CD4-positive, alpha-beta T cell treated with Interleukin-15 for 1 hour (primary cell): ENCODE results near the gene CLTCL1.

Experiments used
- DNase-seq: peaks from one replicate; pipeline ENCODE4 v3.0.0-alpha.2; 2020

Gene CLTCL1

DNA sequence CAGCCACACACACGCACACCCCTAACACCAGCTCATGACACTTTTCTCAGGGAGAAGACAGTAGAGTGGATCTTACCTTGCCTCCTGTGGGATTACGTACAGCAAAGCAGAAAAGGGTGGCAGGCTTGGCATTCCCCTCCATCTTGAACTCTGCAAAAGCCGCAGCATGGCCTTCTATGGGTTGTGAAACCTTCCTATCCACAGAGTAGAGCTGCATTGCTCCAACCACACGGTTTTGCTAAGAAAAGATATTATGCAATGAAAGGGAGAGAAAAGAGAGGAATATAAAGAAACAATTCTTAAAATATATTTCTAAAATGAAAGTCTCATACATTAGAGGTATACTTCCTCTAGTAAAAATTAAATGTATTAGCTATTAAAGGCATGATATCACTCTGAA lies 48.8 kb downstream of the CLTCL1 start:
- DNase-seq, result no peak

- no peak for DNase-seq
Measured at GRCh38 chr22:19241593-19241906, 50.0 kb downstream of the CLTCL1 start.

DNA sequence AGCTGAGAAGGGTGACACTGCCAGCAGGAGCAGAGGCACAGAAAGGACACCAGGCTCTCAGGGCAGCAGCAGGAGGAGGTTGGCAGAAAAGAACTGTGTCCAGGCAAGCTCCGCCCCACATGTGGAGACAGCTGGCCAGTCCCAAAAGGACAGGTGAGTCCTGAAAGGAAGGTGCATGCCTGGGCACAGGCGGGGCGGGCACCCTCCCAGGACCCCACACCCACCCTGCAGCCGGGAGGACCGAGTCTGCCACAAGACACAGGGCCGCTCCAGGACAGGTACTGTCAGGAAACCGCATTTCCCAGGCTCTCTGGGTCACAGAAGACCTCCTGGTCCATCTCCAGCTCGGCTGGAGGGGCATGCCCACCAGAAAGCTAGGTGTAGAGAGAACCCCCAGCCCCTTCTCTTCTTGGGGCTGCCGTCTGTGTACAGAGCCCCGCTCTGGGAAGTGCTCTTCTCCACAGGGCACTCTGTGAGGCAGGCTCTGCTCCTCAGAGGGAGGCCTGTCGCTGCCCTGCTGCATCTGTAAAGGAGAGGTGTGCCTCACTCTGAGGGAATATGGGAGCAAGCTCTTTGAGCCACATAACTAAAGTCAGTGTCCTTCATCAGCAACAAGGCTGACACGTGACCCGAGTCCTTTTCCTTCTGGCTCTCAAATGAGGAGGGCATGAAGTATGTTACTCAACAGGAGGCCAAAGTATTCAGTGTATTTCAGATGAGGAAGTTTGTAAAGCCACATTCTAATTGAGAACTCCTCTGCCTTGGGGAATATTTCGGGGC lies 50.5 kb downstream of the CLTCL1 start:
- DNase-seq, result no peak

DNA sequence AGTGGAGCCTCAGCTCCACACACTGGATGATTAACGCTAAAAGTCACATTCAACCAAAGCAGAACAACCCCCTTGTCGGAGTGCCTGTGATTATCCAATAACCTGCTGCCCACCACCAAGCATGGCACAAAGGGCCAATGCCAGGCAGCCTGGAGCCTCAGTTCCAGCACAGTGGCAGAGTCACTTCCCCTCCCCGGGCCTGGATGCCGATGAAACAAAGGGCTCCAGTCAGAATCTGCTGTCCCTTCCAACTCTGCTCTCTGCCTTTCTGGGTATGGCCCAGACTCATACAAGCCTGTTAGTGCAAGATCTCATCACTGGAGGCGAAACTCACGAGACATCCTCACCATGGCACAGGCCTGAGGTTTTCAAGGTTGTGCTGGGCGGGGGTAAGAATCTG lies 52.1 kb downstream of the CLTCL1 start:
- no peak for DNase-seq

- no peak for DNase-seq
Measured at GRCh38 chr22:19238900-19239299, 52.6 kb downstream of the CLTCL1 start.

- no peak for DNase-seq
Measured at GRCh38 chr22:19235874-19236273, 55.6 kb downstream of the CLTCL1 start.

DNA sequence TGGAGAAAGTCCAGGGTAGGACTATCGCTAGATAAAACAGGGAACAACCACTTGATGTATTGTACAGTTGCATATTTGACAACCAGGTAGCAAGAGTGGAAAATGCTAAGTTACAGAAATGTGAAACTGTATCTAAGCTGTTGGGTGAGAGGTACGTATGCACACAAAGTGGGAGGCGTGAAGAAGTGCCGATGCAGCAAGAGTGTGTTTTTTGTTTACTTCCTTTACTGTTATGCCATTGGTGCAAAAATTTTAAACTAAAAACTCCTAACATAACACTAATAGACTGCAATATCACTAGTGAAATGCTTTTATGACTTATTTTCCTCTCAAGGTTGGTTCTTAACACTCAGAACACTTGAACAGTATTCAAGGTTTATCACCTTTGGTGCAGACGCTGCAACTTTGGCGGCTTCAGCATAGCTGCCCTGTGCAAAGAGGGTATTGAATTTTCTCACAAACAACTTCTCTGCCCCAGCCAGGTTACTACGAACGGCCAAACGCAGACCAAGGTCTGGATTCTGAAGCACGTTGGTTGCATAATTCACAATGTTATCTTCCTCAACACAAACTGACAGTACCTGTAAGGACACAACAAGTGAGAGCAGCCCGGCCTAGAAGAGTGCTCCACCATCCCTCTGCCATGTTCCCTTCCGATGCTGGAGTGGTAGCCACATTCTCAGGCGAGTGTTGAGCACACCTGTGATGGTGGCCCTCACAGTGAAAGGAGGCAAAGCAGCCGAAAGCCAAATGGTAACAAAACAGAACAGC lies 57.2 kb downstream of the CLTCL1 start:
- no peak for DNase-seq

GRCh38 chr22:19233189-19233661 lies 58.3 kb downstream of the CLTCL1 start:
- DNase-seq, result no peak

DNA sequence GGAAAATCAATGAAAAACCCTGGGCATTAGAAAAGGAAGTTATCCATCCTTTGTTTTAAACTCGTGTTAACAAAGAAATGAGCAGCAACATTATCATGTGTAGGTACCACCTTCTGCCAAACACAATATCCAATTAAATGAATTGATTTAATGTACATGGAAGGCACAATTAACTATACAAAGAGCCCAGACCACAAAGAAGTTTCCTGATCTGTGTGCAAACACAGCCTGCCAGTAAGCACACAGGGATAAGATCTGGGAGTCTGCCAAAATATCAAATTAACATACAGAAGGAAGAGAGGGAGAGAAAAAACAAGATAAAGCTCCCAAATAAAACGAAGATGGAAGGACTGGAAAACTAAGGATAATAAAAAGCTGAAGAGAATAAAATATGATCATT lies 58.9 kb downstream of the CLTCL1 start:
- DNase-seq, result no peak

- DNase-seq, result no peak
Measured at GRCh38 chr22:19231986-19232385, 59.5 kb downstream of the CLTCL1 start.

GRCh38 chr22:19229600-19229999 lies 61.9 kb downstream of the CLTCL1 start:
- DNase-seq, result no peak

DNA sequence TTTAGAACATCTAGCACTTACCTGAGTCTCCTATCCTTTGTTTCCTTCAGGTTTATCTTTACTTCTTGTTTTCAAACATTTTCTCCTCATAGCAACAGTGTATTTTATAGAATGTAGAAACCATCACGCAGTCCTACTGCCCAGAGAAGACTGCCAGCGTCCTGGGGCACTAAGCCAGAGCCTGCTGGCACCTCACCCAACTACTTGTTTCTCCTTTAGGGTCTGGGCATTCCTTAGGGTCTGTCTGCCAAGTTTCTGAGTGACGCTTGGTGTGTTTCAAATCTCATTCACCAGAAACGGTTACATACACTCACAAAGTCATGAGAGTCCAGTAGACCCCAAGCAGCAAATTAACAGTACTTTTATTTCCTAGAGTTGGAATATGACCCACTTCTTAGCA lies 63.3 kb downstream of the CLTCL1 start:
- DNase-seq, result no peak

DNA sequence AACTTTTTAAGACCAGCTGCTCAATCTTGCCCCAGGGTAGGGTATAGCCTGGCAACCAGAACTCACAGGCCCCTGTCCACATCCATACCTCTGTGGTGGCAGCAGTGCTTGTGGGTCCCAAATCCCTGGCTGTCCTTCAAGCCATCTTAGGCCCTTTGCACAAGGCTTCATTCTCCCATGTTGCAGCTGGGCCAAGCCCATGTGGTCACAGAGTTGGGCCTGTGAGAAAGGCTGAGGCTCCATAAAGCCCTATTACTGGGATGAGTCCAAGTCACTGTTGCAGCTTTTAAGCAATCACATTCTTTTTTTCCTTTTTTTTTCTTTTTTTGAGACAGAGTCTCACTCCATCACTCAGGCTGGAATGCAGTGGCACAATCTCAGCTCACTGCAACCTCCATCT lies 65.1 kb downstream of the CLTCL1 start:
- no peak for DNase-seq

- DNase-seq, result no peak
Measured at GRCh38 chr22:19225560-19225959, 66.0 kb downstream of the CLTCL1 start.

DNA sequence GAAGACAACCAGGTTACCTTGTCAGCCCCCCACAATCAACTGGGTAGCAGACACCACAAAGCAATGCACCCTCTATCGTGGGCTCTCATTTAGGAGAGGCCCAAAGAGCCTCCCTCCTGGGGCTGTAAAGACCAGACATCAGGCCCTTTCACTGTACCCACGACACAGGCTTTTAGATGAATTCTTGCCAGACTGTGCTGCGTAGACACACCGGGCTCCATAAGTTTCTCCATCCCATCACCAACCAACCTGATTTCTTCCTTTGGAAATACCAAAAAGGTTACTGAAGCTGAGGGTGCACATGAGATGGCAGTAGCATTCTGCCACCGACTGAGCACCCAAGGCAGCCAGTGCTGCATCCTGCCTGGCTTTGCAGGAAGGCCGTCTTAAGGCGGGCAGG lies 66.5 kb downstream of the CLTCL1 start:
- DNase-seq, result no peak

GRCh38 chr22:19224557-19224956 lies 67.0 kb downstream of the CLTCL1 start:
- DNase-seq, result no peak

DNA sequence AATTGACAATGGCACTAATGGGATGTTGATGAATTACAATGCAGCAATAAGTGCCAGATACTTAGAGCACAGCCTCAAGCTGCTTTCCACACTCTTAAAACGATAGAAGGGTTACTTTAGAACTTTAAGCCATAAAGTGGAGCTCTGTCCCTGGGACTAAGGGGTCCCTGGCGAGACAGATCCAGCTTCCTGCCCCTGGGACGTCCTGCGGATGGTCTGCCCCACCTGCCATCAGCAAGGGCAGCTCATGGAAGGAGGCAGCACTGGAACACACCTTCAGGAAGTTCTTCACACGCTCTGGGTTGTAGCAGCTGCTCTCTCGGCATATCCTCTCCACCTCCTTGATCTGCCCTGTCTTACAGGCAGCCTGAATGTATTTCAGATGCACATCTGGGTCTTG lies 67.9 kb downstream of the CLTCL1 start:
- DNase-seq, result no peak

DNA sequence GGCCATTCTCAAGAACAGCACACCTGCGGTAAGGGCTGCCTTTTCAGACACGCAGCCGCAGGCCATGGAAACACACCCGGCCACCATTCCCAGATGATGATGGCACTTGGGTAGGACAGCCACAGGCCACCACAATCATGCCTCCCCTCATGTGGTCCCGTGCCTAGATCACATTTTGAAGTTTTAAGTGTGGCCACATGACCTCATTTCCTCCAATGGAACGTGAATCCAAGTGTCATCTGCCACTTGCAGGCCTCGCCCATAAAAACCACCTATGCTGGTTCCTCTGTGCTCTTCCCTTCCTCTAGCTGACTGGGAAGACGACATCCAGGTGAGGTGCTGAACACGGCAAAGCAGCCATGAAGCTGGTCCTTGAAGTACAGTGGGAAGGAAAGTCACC lies 68.4 kb downstream of the CLTCL1 start:
- DNase-seq, result no peak

DNA sequence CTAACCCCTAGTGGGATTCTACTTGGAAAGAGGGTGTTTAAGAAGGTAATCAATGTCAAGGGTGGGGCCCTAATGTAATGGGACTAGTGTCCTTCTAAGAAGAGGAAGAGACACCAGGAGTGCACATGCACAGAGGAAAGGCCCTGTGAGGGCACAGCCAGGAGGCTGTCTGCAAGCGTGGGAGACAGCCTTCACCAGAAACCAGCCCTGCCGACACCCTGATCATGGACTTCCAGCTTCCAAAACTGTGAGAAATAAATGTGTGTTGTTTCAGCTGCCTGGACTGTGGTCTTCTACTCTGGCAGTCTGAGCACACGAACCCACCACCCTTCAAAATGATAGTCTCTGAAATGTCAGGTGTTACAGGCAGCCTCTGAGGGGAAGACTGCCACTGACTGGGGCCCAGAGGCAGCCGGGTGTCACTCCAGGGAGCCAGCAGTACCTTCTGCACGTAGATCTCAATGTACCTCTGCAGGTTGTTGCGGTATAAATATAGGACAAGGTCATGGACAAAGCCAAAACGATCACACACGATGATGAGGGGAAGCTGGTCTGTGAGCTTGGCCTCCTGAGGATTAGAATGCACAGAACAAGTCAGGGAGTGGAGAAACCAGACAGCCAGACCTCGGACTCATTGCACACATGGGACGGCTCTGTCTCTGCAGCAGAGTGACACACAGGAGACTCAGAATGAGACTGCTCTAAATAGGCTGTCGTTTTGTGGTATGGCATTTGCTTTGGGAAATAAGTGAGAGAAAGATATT lies 69.1 kb downstream of the CLTCL1 start:
- no peak for DNase-seq

DNA sequence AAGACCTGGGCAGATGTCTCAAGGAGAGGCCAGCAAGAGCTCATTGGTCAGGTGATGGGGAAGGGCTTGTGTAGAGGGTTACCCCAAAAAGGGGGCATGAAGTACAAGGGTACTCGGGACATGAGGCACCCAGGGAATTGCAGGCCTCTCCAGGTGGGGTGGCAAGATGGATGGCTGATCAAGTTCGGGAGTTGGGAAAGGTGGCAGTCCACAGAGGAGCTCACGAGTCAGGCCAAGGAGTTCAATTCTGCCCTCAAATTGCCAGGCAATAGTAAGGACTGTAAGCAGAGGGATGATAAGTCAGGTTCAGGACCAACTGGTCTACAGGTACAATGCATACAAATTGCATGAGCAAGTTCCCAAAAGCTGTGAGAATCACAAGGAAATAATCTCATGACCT lies 70.7 kb downstream of the CLTCL1 start:
- DNase-seq, result no peak

- DNase-seq, result no peak
Measured at GRCh38 chr22:19218541-19219233, 72.8 kb downstream of the CLTCL1 start.

GRCh38 chr22:19216579-19216978 lies 74.9 kb downstream of the CLTCL1 start:
- DNase-seq, result no peak

DNA sequence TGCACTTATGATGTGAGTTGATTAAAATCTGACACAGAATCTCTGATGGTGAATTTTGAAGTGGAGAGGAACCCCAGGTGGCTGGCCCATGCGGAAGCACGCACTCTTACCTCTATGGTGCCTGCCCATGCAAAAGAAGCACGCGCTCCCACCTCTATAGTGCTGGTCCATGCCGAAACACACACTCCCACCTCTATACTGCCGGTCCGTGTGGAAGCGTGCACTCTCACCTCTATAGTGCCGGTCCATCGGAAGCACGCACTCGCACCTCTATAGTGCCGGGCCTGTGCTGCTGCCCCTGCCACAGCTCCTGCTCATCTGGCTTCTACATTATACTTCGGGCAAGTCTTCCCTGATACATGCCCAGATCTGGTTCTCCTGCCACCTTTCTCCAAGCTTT lies 76.2 kb downstream of the CLTCL1 start:
- no peak for DNase-seq
